Neural progenitor cell (in vitro differentiated cells): ENCODE measurements around the gene RNF212.

Source experiments
- EZH2 ChIP-seq: fragments of 200-600 bp; sonication (generic); IDR thresholded peaks from 2 replicates; pipeline ENCODE4 v1.6.1; 2017; ENCODE audit warnings: antibody characterized with exemption, mild to moderate bottlenecking, moderate library complexity
- TF ChIP-seq, protein P1 (sequence below): fragments of 200-600 bp; sonication (generic); IDR thresholded peaks from 2 replicates; pipeline ENCODE4 v1.5.1; 2017; ENCODE audit warnings: antibody characterized with exemption, mild to moderate bottlenecking

- TF ChIP-seq, protein P1, sequence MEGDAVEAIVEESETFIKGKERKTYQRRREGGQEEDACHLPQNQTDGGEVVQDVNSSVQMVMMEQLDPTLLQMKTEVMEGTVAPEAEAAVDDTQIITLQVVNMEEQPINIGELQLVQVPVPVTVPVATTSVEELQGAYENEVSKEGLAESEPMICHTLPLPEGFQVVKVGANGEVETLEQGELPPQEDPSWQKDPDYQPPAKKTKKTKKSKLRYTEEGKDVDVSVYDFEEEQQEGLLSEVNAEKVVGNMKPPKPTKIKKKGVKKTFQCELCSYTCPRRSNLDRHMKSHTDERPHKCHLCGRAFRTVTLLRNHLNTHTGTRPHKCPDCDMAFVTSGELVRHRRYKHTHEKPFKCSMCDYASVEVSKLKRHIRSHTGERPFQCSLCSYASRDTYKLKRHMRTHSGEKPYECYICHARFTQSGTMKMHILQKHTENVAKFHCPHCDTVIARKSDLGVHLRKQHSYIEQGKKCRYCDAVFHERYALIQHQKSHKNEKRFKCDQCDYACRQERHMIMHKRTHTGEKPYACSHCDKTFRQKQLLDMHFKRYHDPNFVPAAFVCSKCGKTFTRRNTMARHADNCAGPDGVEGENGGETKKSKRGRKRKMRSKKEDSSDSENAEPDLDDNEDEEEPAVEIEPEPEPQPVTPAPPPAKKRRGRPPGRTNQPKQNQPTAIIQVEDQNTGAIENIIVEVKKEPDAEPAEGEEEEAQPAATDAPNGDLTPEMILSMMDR: no peak
- no peak for TF ChIP-seq EZH2
These were observed 37.3 kb downstream of the RNF212 start for GRCh38 chr4:1075809-1076699.
